ENCODE results near the gene EPHB1. TPM values are rescaled to one million over a fixed set of nuclear protein-coding genes. Genes with fewer than 3 reads are reported as not detected.

EPHB1 gene
- total RNA-seq, 1 donor from 2014 or later, result 16.3 TPM

- no peak for DNase-seq
- no peak overlapping the region for H3K4me3 Mint-ChIP-seq (ENCODE audit: unreplicated experiment)
- TF ChIP-seq CTCF (IDR thresholded peaks at IDR 0.05; ENCODE audit: partially characterized antibody, unreplicated experiment), result no peak
Measured at GRCh38 chr3:134956844-134957243, 161.8 kb downstream of the EPHB1 start.

GRCh38 chr3:134959516-134959915, 164.5 kb downstream of the EPHB1 start:
- Mint-ChIP-seq H3K36me3 (ENCODE audit: unreplicated experiment) (peaks cover 2% of the 10 kb centered on the region), H3K4me3 (ENCODE audit: unreplicated experiment) (no peak overlapping the region), H3K9me3 (ENCODE audit: unreplicated experiment) (peaks cover 4% of the 10 kb centered on the region), H3K4me1 (ENCODE audit: low read depth, unreplicated experiment) (peaks cover 1% of the 10 kb centered on the region), H3K27ac (ENCODE audit: unreplicated experiment) (no peak overlapping the region), H3K27me3 (ENCODE audit: unreplicated experiment) (peaks cover 9% of the 10 kb centered on the region)
- no peak for TF ChIP-seq CTCF (IDR thresholded peaks at IDR 0.05; ENCODE audit: partially characterized antibody, unreplicated experiment)
- no peak for DNase-seq

More at GRCh38 chr3:134956844-134957243, 161.8 kb downstream of the EPHB1 start:
- Mint-ChIP-seq H3K36me3 (ENCODE audit: unreplicated experiment) (peaks cover 12% of the 10 kb centered on the region), H3K9me3 (ENCODE audit: unreplicated experiment) (peaks cover 6% of the 10 kb centered on the region), H3K27me3 (ENCODE audit: unreplicated experiment) (peaks cover 4% of the 10 kb centered on the region), H3K4me1 (ENCODE audit: low read depth, unreplicated experiment) (peaks cover 1% of the 10 kb centered on the region), H3K27ac (ENCODE audit: unreplicated experiment) (no peak overlapping the region)

GRCh38 chr3:134964226-134964625, 169.2 kb downstream of the EPHB1 start:
- TF ChIP-seq CTCF (IDR thresholded peaks at IDR 0.05; ENCODE audit: partially characterized antibody, unreplicated experiment), result no peak
- Mint-ChIP-seq H3K27me3 (ENCODE audit: unreplicated experiment) (peaks cover 9% of the 10 kb centered on the region), H3K9me3 (ENCODE audit: unreplicated experiment) (peaks cover 1% of the 10 kb centered on the region), H3K36me3 (ENCODE audit: unreplicated experiment) (no peaks in the 10 kb centered on the region), H3K27ac (ENCODE audit: unreplicated experiment) (no peak overlapping the region), H3K4me1 (ENCODE audit: low read depth, unreplicated experiment) (peaks cover 2% of the 10 kb centered on the region), H3K4me3 (ENCODE audit: unreplicated experiment) (no peak overlapping the region)
- DNase-seq, result no peak

GRCh38 chr3:134965865-134966481, 170.9 kb downstream of the EPHB1 start:
- no peak for DNase-seq
- H3K27ac Mint-ChIP-seq (ENCODE audit: unreplicated experiment), result no peak overlapping the region

More at GRCh38 chr3:134965865-134966481, 170.9 kb downstream of the EPHB1 start:
- no peak for TF ChIP-seq CTCF (IDR thresholded peaks at IDR 0.05; ENCODE audit: partially characterized antibody, unreplicated experiment)
- peaks cover 2% of the 10 kb centered on the region for H3K4me1 Mint-ChIP-seq (ENCODE audit: low read depth, unreplicated experiment)
- peaks cover 1% of the 10 kb centered on the region for H3K9me3 Mint-ChIP-seq (ENCODE audit: unreplicated experiment)
- peaks cover 7% of the 10 kb centered on the region for H3K27me3 Mint-ChIP-seq (ENCODE audit: unreplicated experiment)
- no peak overlapping the region for H3K4me3 Mint-ChIP-seq (ENCODE audit: unreplicated experiment)
- no peaks in the 10 kb centered on the region for H3K36me3 Mint-ChIP-seq (ENCODE audit: unreplicated experiment)

All from glutamatergic neuron (in vitro differentiated cells).